Stimulated activated effector memory CD8-positive, alpha-beta T cell treated with anti-CD3 and anti-CD28 coated beads, Interleukin-12 subunit alpha, Interleukin-12 subunit beta, amount 100 ng/mL, for 72 hours (primary cell): ENCODE results near the gene SAXO2.
"Not testable (repeated sequence)": the region's sequence is repeated elsewhere in the genome, so short reads cannot be mapped to it uniquely, and the experiment has no call there.

Experiments
- ATAC-seq: fragments of 150-1000 bp; cut with Tn5 transposase; 2 replicates; pipeline ENCODE4 v1.10.0; 2021
- DNase-seq, 2 donors: peaks; one replicate each; pipeline ENCODE4 v3.0.0; 2021 to 2022; ENCODE audit warnings: low spot score in 2 of 2
- H3K27ac Mint-ChIP-seq: one replicate; pipeline ENCODE4 v1.8.0; 2022; ENCODE audit warnings: mild to moderate bottlenecking, mixed read lengths
- H3K36me3 Mint-ChIP-seq: one replicate; pipeline ENCODE4 v1.8.0; 2022; ENCODE audit warnings: mild to moderate bottlenecking, mixed read lengths
- H3K4me1 Mint-ChIP-seq: one replicate; pipeline ENCODE4 v1.8.0; 2022; ENCODE audit warnings: mixed read lengths
- H3K4me3 Mint-ChIP-seq: one replicate; pipeline ENCODE4 v1.8.0; 2022; ENCODE audit warnings: mild to moderate bottlenecking, mixed read lengths
- H3K9me3 Mint-ChIP-seq: one replicate; pipeline ENCODE4 v1.8.0; 2022; ENCODE audit warnings: mixed read lengths

The SAXO2 gene

GRCh38 chr15:82300883-82301282 lies 38.3 kb downstream of the SAXO2 start:
- no peak for ATAC-seq
- no peaks in the 10 kb centered on the region for H3K36me3 Mint-ChIP-seq
- no peak overlapping the region for H3K27ac Mint-ChIP-seq

GRCh38 chr15:82301296-82302016 lies 38.8 kb downstream of the SAXO2 start:
- Mint-ChIP-seq H3K4me3 (no peak overlapping the region), H3K9me3 (no peaks in the 10 kb centered on the region), H3K27ac (no peak overlapping the region), H3K36me3 (no peaks in the 10 kb centered on the region), H3K4me1 (peaks cover 10% of the 10 kb centered on the region)
- DNase-seq (peak in 1 of 2 donors; percentile 46), ATAC-seq (no peak)

More at GRCh38 chr15:82300883-82301282, 38.3 kb downstream of the SAXO2 start:
- DNase-seq, result peak in 1 of 2 donors; percentile 38
- H3K4me3 Mint-ChIP-seq, result no peak overlapping the region
- no peaks in the 10 kb centered on the region for H3K9me3 Mint-ChIP-seq
- H3K4me1 Mint-ChIP-seq, result peaks cover 10% of the 10 kb centered on the region

GRCh38 chr15:82303956-82304777 lies 41.5 kb downstream of the SAXO2 start:
- ATAC-seq (no peak), DNase-seq (peak in 1 of 2 donors; percentile 30)
- H3K36me3 Mint-ChIP-seq, result no peaks in the 10 kb centered on the region
- H3K4me3 Mint-ChIP-seq, result no peak overlapping the region
- H3K9me3 Mint-ChIP-seq, result no peaks in the 10 kb centered on the region
- no peaks in the 10 kb centered on the region for H3K4me1 Mint-ChIP-seq
- H3K27ac Mint-ChIP-seq, result no peak overlapping the region

GRCh38 chr15:82304778-82305090 lies 42.1 kb downstream of the SAXO2 start:
- no peak overlapping the region for H3K27ac Mint-ChIP-seq
- ATAC-seq (no peak), DNase-seq (peak in 1 of 2 donors; percentile 40)
- no peaks in the 10 kb centered on the region for H3K4me1 Mint-ChIP-seq
- no peak overlapping the region for H3K4me3 Mint-ChIP-seq
- H3K9me3 Mint-ChIP-seq, result no peaks in the 10 kb centered on the region
- no peaks in the 10 kb centered on the region for H3K36me3 Mint-ChIP-seq

GRCh38 chr15:82305621-82306048 lies 43.0 kb downstream of the SAXO2 start:
- Mint-ChIP-seq H3K9me3 (peaks cover 3% of the 10 kb centered on the region), H3K27ac (no peak overlapping the region), H3K36me3 (no peaks in the 10 kb centered on the region), H3K4me1 (no peaks in the 10 kb centered on the region), H3K4me3 (no peak overlapping the region)
- DNase-seq (peak in 1 of 2 donors; percentile 25), ATAC-seq (no peak)

- Mint-ChIP-seq H3K27ac (no peak overlapping the region), H3K4me1 (no peaks in the 10 kb centered on the region), H3K36me3 (no peaks in the 10 kb centered on the region), H3K9me3 (peaks cover 9% of the 10 kb centered on the region), H3K4me3 (no peak overlapping the region)
- ATAC-seq (peak; percentile 20), DNase-seq (peak in 1 of 2 donors; percentile 38)
Observed at GRCh38 chr15:82306791-82307713, 44.4 kb downstream of the SAXO2 start.

- H3K36me3 Mint-ChIP-seq, result no peaks in the 10 kb centered on the region
- H3K4me1 Mint-ChIP-seq, result no peaks in the 10 kb centered on the region
- H3K9me3 Mint-ChIP-seq, result peaks cover 9% of the 10 kb centered on the region
- H3K4me3 Mint-ChIP-seq, result no peak overlapping the region
- peak in 1 of 2 donors; percentile 12 for DNase-seq
- H3K27ac Mint-ChIP-seq, result no peak overlapping the region
- ATAC-seq, result no peak
Observed at GRCh38 chr15:82307714-82308081, 45.1 kb downstream of the SAXO2 start.

- Mint-ChIP-seq H3K4me1 (no peaks in the 10 kb centered on the region), H3K9me3 (peaks cover 9% of the 10 kb centered on the region), H3K27ac (no peak overlapping the region), H3K4me3 (no peak overlapping the region), H3K36me3 (no peaks in the 10 kb centered on the region)
- DNase-seq, result no peak
- ATAC-seq, result no peak
Observed at GRCh38 chr15:82309802-82310201, 47.2 kb downstream of the SAXO2 start.

GRCh38 chr15:82311321-82311720 lies 48.7 kb downstream of the SAXO2 start:
- H3K4me1 Mint-ChIP-seq, ATAC-seq, H3K4me3 Mint-ChIP-seq, H3K9me3 Mint-ChIP-seq, DNase-seq, H3K27ac Mint-ChIP-seq, H3K36me3 Mint-ChIP-seq: not testable (repeated sequence)

- Mint-ChIP-seq H3K4me1 (no peaks in the 10 kb centered on the region), H3K27ac (no peak overlapping the region), H3K36me3 (no peaks in the 10 kb centered on the region), H3K9me3 (peaks cover 9% of the 10 kb centered on the region), H3K4me3 (no peak overlapping the region)
- DNase-seq, result no peak
- no peak for ATAC-seq
Observed at GRCh38 chr15:82312586-82313349, 50.1 kb downstream of the SAXO2 start.

- Mint-ChIP-seq H3K9me3 (peaks cover 9% of the 10 kb centered on the region), H3K4me3 (no peak overlapping the region), H3K36me3 (no peaks in the 10 kb centered on the region), H3K4me1 (no peaks in the 10 kb centered on the region), H3K27ac (no peak overlapping the region)
- ATAC-seq (no peak), DNase-seq (no peak)
Observed at GRCh38 chr15:82313446-82313845, 50.8 kb downstream of the SAXO2 start.

GRCh38 chr15:82313951-82314768 lies 51.5 kb downstream of the SAXO2 start:
- not testable (repeated sequence) for H3K9me3 Mint-ChIP-seq, DNase-seq, H3K27ac Mint-ChIP-seq, ATAC-seq, H3K36me3 Mint-ChIP-seq, H3K4me3 Mint-ChIP-seq, H3K4me1 Mint-ChIP-seq

- H3K27ac Mint-ChIP-seq, result peak overlapping the region; percentile 71
- H3K36me3 Mint-ChIP-seq, result no peaks in the 10 kb centered on the region
- DNase-seq, result no peak
- ATAC-seq, result no peak
- H3K4me1 Mint-ChIP-seq, result no peaks in the 10 kb centered on the region
- no peak overlapping the region for H3K4me3 Mint-ChIP-seq
- peaks cover 9% of the 10 kb centered on the region for H3K9me3 Mint-ChIP-seq
Observed at GRCh38 chr15:82314769-82315518, 52.3 kb downstream of the SAXO2 start.
